ENCODE measurements around the gene RBM33.
"Not testable (repeated sequence)": the region's sequence is repeated elsewhere in the genome, so short reads cannot be mapped to it uniquely, and the experiment has no call there.

- not testable (repeated sequence) for TF ChIP-seq EGR1 (IDR thresholded peaks at IDR 0.05; ENCODE audit: borderline replicate concordance, low read depth, low read length); BCL11A (IDR thresholded peaks at IDR 0.05; ENCODE audit: low read depth in 2 of 2, low read length in 2 of 2); SRF (IDR thresholded peaks at IDR 0.05; ENCODE audit: low read depth, low read length); POLR2AphosphoS5 (IDR thresholded peaks at IDR 0.05; ENCODE audit: low read depth, low read length); CBX5 (IDR thresholded peaks at IDR 0.05; ENCODE audit: low read depth, low read length)
- TF ChIP-seq, protein P1, sequence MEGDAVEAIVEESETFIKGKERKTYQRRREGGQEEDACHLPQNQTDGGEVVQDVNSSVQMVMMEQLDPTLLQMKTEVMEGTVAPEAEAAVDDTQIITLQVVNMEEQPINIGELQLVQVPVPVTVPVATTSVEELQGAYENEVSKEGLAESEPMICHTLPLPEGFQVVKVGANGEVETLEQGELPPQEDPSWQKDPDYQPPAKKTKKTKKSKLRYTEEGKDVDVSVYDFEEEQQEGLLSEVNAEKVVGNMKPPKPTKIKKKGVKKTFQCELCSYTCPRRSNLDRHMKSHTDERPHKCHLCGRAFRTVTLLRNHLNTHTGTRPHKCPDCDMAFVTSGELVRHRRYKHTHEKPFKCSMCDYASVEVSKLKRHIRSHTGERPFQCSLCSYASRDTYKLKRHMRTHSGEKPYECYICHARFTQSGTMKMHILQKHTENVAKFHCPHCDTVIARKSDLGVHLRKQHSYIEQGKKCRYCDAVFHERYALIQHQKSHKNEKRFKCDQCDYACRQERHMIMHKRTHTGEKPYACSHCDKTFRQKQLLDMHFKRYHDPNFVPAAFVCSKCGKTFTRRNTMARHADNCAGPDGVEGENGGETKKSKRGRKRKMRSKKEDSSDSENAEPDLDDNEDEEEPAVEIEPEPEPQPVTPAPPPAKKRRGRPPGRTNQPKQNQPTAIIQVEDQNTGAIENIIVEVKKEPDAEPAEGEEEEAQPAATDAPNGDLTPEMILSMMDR (IDR thresholded peaks at IDR 0.05; ENCODE audit: control extremely low read depth in 1 of 3, insufficient read depth in 1 of 3, low read depth in 1 of 3, low read length in 3 of 3), result not testable (repeated sequence)
These were observed 42.3 kb downstream of the RBM33 start for GRCh38 chr7:155686620-155687324.
